Measurements from ENCODE around the gene CAMTA1. TPM values are rescaled to one million over a fixed set of nuclear protein-coding genes. Genes with fewer than 3 reads are reported as not detected.

Gene CAMTA1
- total RNA-seq, 1 experiment from 2014 or later = 85.2 TPM

- TF ChIP-seq EZH2 (IDR thresholded peaks at IDR 0.05; ENCODE audit: borderline replicate concordance, low read depth, low read length, poor library complexity, severe bottlenecking) (no peak), CTCF (conservative IDR thresholded peaks at IDR 0.05; ENCODE audit: low read depth, low read length) (no peak)
- H3K27ac ChIP-seq (ENCODE audit: low read depth, low read length, poor library complexity, severe bottlenecking) = no peak overlapping the region
- peaks cover 10% of the 10 kb centered on the region for H3K4me1 ChIP-seq (ENCODE audit: insufficient read depth, low read length, poor library complexity, severe bottlenecking)
- H3K4me3 ChIP-seq (ENCODE audit: low read depth, low read length, poor library complexity, severe bottlenecking) = no peak overlapping the region
- intact Hi-C loops (cut with micrococcal nuclease; ENCODE audit: unreplicated experiment) = no loop called here
- H3K27me3 ChIP-seq (replicated peaks; ENCODE audit: insufficient read depth, low read depth, low read length, poor library complexity) = no peaks in the 10 kb centered on the region
- CTCF ChIA-PET = no interaction called here
- no TSS peak for BruUV-seq (replicated peaks)
- POLR2A ChIA-PET (ENCODE audit: low non-redundant PET) = no interaction called here
- H3K9me3 ChIP-seq (ENCODE audit: low read depth, low read length, poor library complexity, severe bottlenecking) = no peaks in the 10 kb centered on the region
- DNase-seq (ENCODE audit: low spot score) = no peak
- no peaks in the 10 kb centered on the region for H3K36me3 ChIP-seq (ENCODE audit: insufficient read depth, low read length, poor library complexity, severe bottlenecking)
Observed at GRCh38 chr1:6861075-6861724, 75.9 kb downstream of the CAMTA1 start.

- H3K27ac ChIP-seq (ENCODE audit: low read depth, low read length, poor library complexity, severe bottlenecking) = no peak overlapping the region
- POLR2A ChIA-PET (ENCODE audit: low non-redundant PET) = no interaction called here
- intact Hi-C loops (cut with micrococcal nuclease; ENCODE audit: unreplicated experiment) = no loop called here
- BruUV-seq (replicated peaks) = no TSS peak
- H3K9me3 ChIP-seq (ENCODE audit: low read depth, low read length, poor library complexity, severe bottlenecking) = no peaks in the 10 kb centered on the region
- CTCF ChIA-PET = no interaction called here
- no peaks in the 10 kb centered on the region for H3K27me3 ChIP-seq (replicated peaks; ENCODE audit: insufficient read depth, low read depth, low read length, poor library complexity)
- peaks cover 14% of the 10 kb centered on the region for H3K4me1 ChIP-seq (ENCODE audit: insufficient read depth, low read length, poor library complexity, severe bottlenecking)
- no peak for DNase-seq (ENCODE audit: low spot score)
- TF ChIP-seq EZH2 (IDR thresholded peaks at IDR 0.05; ENCODE audit: borderline replicate concordance, low read depth, low read length, poor library complexity, severe bottlenecking) = no peak
- no peak for TF ChIP-seq CTCF (conservative IDR thresholded peaks at IDR 0.05; ENCODE audit: low read depth, low read length)
- H3K4me3 ChIP-seq (ENCODE audit: low read depth, low read length, poor library complexity, severe bottlenecking) = no peak overlapping the region
- H3K36me3 ChIP-seq (ENCODE audit: insufficient read depth, low read length, poor library complexity, severe bottlenecking) = no peaks in the 10 kb centered on the region
Observed at GRCh38 chr1:6862906-6863305, 77.7 kb downstream of the CAMTA1 start.

- DNase-seq (ENCODE audit: low spot score) = no peak
- POLR2A ChIA-PET (ENCODE audit: low non-redundant PET) = no interaction called here
- no TSS peak for BruUV-seq (replicated peaks)
- Histone ChIP-seq H3K4me3 (ENCODE audit: low read depth, low read length, poor library complexity, severe bottlenecking) (no peak overlapping the region), H3K27me3 (replicated peaks; ENCODE audit: insufficient read depth, low read depth, low read length, poor library complexity) (no peaks in the 10 kb centered on the region), H3K4me1 (ENCODE audit: insufficient read depth, low read length, poor library complexity, severe bottlenecking) (peaks cover 16% of the 10 kb centered on the region), H3K9me3 (ENCODE audit: low read depth, low read length, poor library complexity, severe bottlenecking) (no peaks in the 10 kb centered on the region), H3K27ac (ENCODE audit: low read depth, low read length, poor library complexity, severe bottlenecking) (no peak overlapping the region), H3K36me3 (ENCODE audit: insufficient read depth, low read length, poor library complexity, severe bottlenecking) (no peaks in the 10 kb centered on the region)
- intact Hi-C loops (cut with micrococcal nuclease; ENCODE audit: unreplicated experiment) = no loop called here
- no peak for TF ChIP-seq CTCF (conservative IDR thresholded peaks at IDR 0.05; ENCODE audit: low read depth, low read length)
- no peak for TF ChIP-seq EZH2 (IDR thresholded peaks at IDR 0.05; ENCODE audit: borderline replicate concordance, low read depth, low read length, poor library complexity, severe bottlenecking)
- CTCF ChIA-PET = no interaction called here
Observed at GRCh38 chr1:6864166-6864565, 78.9 kb downstream of the CAMTA1 start.

All from A673 (cell line).